ENCODE measurements around the gene APLN.

Gene APLN

DNA sequence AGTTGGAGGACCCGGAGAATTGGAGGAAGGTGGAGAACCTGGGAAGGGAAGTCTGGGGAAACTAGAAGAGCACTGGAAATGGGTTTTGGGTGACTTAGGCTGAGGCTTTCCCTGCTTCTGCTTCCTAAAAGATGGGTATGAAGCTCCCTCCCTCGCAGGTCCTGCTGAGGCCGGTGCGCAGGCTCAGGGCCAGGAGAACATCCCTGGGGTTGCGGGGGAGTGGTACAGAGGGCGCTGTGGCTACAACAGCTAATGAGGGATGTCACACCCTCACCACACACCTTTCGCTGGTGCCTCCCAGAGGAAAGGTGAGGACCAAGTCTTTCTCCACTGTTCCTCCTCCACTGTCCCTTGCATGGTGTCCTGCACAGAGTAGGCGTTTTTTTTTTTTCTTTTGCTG, 15.8 kb downstream of the APLN start:
- no peak for DNase-seq

GRCh38 chrX:129637217-129638109, 17.3 kb downstream of the APLN start:
- DNase-seq, result no peak

DNA sequence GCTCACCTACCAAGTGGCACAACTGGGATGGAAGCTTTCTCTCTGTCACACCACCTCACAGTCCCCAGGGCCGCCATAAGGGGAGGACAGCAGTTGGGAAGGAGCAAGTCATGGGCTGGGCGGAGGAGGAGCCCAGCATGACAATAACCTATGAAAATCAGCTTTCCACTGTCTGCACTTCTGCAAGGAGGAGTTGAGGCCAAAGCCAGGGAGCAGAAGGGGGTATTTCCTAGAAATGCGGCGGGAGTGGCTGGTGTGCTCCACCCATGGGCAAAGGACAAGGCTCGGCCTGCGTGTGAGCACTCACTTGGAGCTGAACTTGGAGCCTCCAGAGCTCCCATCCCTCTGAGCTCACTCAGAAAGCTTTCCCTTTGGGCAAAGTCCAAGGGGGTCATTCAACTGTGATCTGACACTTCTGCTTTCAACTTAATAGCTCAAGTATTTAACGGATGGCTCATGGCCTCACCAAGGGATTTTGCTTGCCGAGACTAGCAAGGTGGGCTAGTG, 18.5 kb downstream of the APLN start:
- no peak for DNase-seq

- no peak for DNase-seq
Measured at GRCh38 chrX:129634541-129634940, 20.2 kb downstream of the APLN start.

- DNase-seq, result no peak
Measured at GRCh38 chrX:129632443-129632842, 22.3 kb downstream of the APLN start.

DNA sequence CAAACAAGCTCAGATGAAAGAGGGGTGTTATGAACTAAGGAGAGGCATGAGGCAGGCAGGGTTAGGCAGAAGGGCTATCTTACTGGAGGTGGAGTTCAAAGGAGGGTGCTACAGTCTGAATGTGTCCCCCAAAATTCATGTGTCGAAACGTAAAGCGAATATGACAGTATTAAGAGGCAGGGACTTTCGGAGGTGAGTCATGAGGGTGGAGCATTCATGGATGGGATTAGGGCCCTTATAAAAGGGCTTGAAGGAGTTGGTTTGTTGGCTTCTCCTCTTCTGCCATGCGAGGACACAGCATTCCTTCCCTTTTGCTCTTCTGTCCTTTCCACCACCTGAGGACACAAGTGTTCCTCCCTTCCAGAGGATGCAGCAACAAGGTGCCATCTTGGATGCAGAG, 22.9 kb downstream of the APLN start:
- no peak for DNase-seq

- DNase-seq, result no peak
Measured at GRCh38 chrX:129629837-129630236, 24.9 kb downstream of the APLN start.

GRCh38 chrX:129626026-129626425, 28.7 kb downstream of the APLN start:
- DNase-seq, result no peak

GRCh38 chrX:129622757-129623301, 31.9 kb downstream of the APLN start:
- no peak for DNase-seq

DNA sequence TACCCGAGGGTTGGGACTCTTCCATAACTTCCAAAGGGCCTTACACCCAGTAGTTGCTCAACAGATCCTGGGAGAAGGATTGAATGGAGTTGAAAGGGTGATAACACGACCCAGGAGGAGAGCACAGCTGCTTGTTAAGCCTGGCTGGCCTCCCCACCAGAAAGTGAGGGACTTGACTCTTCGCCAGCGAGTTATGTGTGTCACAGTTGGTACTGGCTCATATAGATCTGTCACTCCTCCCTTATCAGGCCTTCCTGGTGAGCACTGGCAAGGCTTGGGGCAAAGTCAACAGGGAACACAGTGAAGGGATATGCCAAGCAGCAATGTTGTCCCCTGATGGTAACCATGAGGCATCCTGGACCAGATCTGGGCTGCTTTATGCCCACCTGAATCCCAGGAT, 35.8 kb downstream of the APLN start:
- DNase-seq, result no peak

DNA sequence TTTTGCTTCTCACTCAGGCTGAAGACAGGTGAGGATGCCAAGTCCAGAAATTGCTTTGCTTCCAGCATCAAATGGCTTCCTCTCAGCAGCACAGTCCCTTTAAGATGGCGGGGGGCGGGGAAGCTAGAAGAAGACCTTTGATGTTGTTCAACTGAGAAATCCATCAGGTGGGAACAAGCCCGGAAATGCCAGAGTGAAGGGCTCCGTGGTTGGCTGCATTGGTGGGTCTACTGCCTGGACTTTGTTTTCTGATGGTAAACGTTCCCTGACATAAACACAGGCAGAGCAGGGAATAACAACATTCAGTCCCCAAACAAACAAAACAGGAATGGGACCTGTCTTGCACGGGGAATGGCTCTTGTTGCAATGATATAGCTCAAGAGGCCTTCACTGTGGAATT, 37.3 kb downstream of the APLN start:
- DNase-seq, result no peak

- no peak for DNase-seq
Measured at GRCh38 chrX:129614481-129615255, 40.1 kb downstream of the APLN start.

GRCh38 chrX:129613596-129613995, 41.2 kb downstream of the APLN start:
- no peak for DNase-seq

- no peak for DNase-seq
Measured at GRCh38 chrX:129612396-129612795, 42.4 kb downstream of the APLN start.

GRCh38 chrX:129609395-129609794, 45.4 kb downstream of the APLN start:
- DNase-seq, result no peak

DNA sequence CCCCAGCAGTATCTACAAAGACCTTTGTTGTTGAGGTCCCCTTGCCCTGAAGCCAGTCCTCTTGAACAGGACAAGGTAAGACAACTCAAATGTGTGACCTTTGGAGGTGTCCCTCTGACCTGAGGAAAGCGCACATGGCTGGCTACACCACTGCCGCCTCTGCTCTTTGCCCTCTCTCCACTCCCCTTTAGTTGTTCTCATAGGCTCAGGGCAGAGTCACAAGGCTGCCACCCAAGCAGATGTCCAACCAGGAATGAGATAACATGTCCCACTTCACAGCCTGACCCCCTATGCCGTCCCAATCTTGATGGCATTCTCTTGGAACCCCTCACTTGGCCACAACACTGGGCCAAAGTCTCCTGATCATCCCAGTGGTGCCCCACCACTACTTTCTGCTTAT, 46.3 kb downstream of the APLN start:
- DNase-seq, result no peak

- no peak for DNase-seq
Measured at GRCh38 chrX:129606918-129607317, 47.8 kb downstream of the APLN start.

DNA sequence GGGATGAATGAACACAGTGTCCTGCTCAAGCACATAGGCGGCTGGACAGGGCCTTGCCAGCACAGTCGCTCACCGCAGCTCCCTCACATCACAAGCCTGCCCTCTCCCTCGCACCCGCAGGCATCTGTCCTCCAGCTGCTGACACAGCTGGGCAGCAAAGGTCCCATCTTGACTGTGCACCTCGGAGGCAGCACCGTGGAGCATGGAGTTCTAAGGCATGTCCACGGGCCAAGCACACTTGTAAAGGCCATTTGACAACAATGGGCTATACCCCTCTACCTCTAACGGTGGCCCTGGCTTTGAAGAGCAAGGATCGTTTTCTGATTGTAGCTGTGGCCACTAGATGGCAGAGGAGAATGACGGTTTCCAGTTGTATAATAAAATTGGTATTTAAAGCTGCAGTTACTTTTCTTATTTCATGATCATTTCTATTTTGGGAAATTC, 53.8 kb downstream of the APLN start:
- no peak for DNase-seq

DNA sequence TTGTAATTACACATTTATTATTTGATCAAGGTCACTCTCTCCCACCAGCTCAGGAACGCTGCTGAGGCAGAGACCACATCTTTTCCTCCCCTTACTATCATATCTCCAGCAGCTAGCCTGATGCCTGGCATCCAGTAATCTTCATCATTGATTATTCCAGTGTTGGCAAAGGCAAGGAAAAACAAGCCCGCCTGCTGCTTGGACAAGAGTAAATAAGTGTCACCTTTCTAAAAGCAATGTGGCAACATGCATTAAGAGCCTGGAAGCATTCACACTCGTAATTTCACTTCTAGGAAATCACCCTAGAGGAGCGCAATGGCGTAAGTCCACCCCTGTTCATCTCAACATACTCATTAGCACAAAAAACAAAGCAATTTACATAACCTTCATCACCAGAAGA, 54.8 kb downstream of the APLN start:
- no peak for DNase-seq

GRCh38 chrX:129599499-129599898, 55.3 kb downstream of the APLN start:
- DNase-seq, result no peak

DNA sequence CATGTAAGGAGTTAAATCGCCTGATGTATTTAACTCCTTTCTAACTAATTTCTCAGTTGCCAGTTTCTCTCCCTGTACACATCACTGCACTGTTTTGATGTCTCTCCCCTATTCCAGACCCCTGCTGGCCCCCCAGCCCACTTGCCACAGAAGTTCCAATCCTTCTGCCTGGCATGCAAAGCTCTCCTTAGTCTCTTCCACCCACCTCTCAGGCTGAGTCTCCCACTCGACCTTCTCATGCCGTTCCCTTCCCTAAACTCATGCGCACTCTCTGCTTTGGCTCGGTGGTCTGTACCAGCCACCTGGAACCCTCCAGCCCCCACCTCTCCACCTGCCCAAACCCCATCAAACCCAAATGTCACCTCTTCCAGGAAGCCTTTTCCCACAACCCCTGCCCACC, 56.9 kb downstream of the APLN start:
- no peak for DNase-seq

DNA sequence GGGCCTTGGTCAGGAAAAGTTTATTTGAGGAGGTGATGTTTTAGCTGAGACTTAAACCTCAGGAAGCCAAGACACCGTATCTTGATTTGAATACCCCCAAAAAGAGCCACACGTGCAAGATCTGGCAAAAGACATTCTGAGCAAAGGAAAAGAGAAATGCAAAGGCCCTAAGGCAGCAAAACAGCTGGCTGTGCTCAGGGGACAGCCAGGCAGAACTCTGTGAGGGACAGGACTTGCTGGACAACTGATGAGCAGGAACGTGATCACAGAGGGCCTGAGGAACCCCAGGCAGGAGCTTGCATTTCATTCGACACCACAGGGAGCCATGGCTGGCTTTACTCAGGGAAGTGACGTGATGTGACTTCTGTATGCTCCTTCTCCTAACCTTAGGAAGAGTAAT, 58.7 kb downstream of the APLN start:
- no peak for DNase-seq

All from NCI-H2081 treated with DMSO at 0.1 percent for 48 hours (cell line).